ENCODE data around the gene CDCA5.

Gene CDCA5

GRCh38 chr11:65055538-65055937, 28.3 kb downstream of the CDCA5 start:
- Histone ChIP-seq H3K27ac (no peak overlapping the region), H3K9me3 (ENCODE audit: low read depth, low read length) (no peaks in the 10 kb centered on the region), H3K36me3 (ENCODE audit: insufficient read depth, low read length) (no peaks in the 10 kb centered on the region), H3K9ac (ENCODE audit: insufficient read length) (no peak overlapping the region), H3K4me3 (no peak overlapping the region)
- no peak for DNase-seq (ENCODE audit: low read depth, low spot score)
- TF ChIP-seq POLR2AphosphoS5 (IDR thresholded peaks at IDR 0.05; ENCODE audit: borderline replicate concordance, low read depth, low read length) (no peak), FOXP2 (optimal IDR thresholded peaks at IDR 0.05; ENCODE audit: control extremely low read depth, extremely low read length, insufficient read depth) (no peak), EZH2 (IDR thresholded peaks at IDR 0.05) (no peak)

- Histone ChIP-seq H3K9ac (ENCODE audit: insufficient read length) (no peak overlapping the region), H3K36me3 (ENCODE audit: insufficient read depth, low read length) (no peaks in the 10 kb centered on the region), H3K4me3 (no peak overlapping the region), H3K27ac (no peak overlapping the region), H3K9me3 (ENCODE audit: low read depth, low read length) (no peaks in the 10 kb centered on the region)
- TF ChIP-seq FOXP2 (optimal IDR thresholded peaks at IDR 0.05; ENCODE audit: control extremely low read depth, extremely low read length, insufficient read depth) (no peak), EZH2 (IDR thresholded peaks at IDR 0.05) (no peak), POLR2AphosphoS5 (IDR thresholded peaks at IDR 0.05; ENCODE audit: borderline replicate concordance, low read depth, low read length) (no peak)
- DNase-seq (ENCODE audit: low read depth, low spot score), result no peak
Observed at GRCh38 chr11:65053827-65054508, 29.9 kb downstream of the CDCA5 start.

GRCh38 chr11:65051398-65051858, 32.4 kb downstream of the CDCA5 start:
- Histone ChIP-seq H3K9me3 (ENCODE audit: low read depth, low read length) (no peaks in the 10 kb centered on the region), H3K27ac (no peak overlapping the region), H3K36me3 (ENCODE audit: insufficient read depth, low read length) (no peaks in the 10 kb centered on the region), H3K9ac (ENCODE audit: insufficient read length) (no peak overlapping the region), H3K4me3 (no peak overlapping the region)
- TF ChIP-seq FOXP2 (optimal IDR thresholded peaks at IDR 0.05; ENCODE audit: control extremely low read depth, extremely low read length, insufficient read depth) (no peak), POLR2AphosphoS5 (IDR thresholded peaks at IDR 0.05; ENCODE audit: borderline replicate concordance, low read depth, low read length) (no peak), EZH2 (IDR thresholded peaks at IDR 0.05) (no peak)
- no peak for DNase-seq (ENCODE audit: low read depth, low spot score)

- Histone ChIP-seq H3K4me3 (no peak overlapping the region), H3K36me3 (ENCODE audit: insufficient read depth, low read length) (peaks cover 13% of the 10 kb centered on the region), H3K9ac (ENCODE audit: insufficient read length) (no peak overlapping the region), H3K27ac (no peak overlapping the region), H3K9me3 (ENCODE audit: low read depth, low read length) (no peaks in the 10 kb centered on the region)
- DNase-seq (ENCODE audit: low read depth, low spot score), result no peak
- TF ChIP-seq FOXP2 (optimal IDR thresholded peaks at IDR 0.05; ENCODE audit: control extremely low read depth, extremely low read length, insufficient read depth), result no peak
Observed at GRCh38 chr11:65047581-65048422, 36.0 kb downstream of the CDCA5 start.

GRCh38 chr11:65045728-65046127, 38.1 kb downstream of the CDCA5 start:
- H3K27ac ChIP-seq, result no peak overlapping the region
- no peak for TF ChIP-seq EZH2 (IDR thresholded peaks at IDR 0.05)
- no peak for TF ChIP-seq POLR2AphosphoS5 (IDR thresholded peaks at IDR 0.05; ENCODE audit: borderline replicate concordance, low read depth, low read length)
- TF ChIP-seq FOXP2 (optimal IDR thresholded peaks at IDR 0.05; ENCODE audit: control extremely low read depth, extremely low read length, insufficient read depth), result no peak
- no peaks in the 10 kb centered on the region for H3K9me3 ChIP-seq (ENCODE audit: low read depth, low read length)
- H3K36me3 ChIP-seq (ENCODE audit: insufficient read depth, low read length), result peaks cover 13% of the 10 kb centered on the region
- no peak overlapping the region for H3K9ac ChIP-seq (ENCODE audit: insufficient read length)
- H3K4me3 ChIP-seq, result no peak overlapping the region
- no peak for DNase-seq (ENCODE audit: low read depth, low spot score)

- no peak for DNase-seq (ENCODE audit: low read depth, low spot score)
- no peaks in the 10 kb centered on the region for H3K9me3 ChIP-seq (ENCODE audit: low read depth, low read length)
- no peak overlapping the region for H3K9ac ChIP-seq (ENCODE audit: insufficient read length)
- no peak overlapping the region for H3K27ac ChIP-seq
- TF ChIP-seq POLR2AphosphoS5 (IDR thresholded peaks at IDR 0.05; ENCODE audit: borderline replicate concordance, low read depth, low read length) (no peak), EZH2 (IDR thresholded peaks at IDR 0.05) (no peak), FOXP2 (optimal IDR thresholded peaks at IDR 0.05; ENCODE audit: control extremely low read depth, extremely low read length, insufficient read depth) (no peak)
- H3K36me3 ChIP-seq (ENCODE audit: insufficient read depth, low read length), result peaks cover 13% of the 10 kb centered on the region
- no peak overlapping the region for H3K4me3 ChIP-seq
Observed at GRCh38 chr11:65045061-65045460, 38.8 kb downstream of the CDCA5 start.

GRCh38 chr11:65043881-65044501, 39.8 kb downstream of the CDCA5 start:
- Histone ChIP-seq H3K36me3 (ENCODE audit: insufficient read depth, low read length) (peaks cover 13% of the 10 kb centered on the region), H3K4me3 (no peak overlapping the region), H3K9ac (ENCODE audit: insufficient read length) (no peak overlapping the region), H3K9me3 (ENCODE audit: low read depth, low read length) (no peaks in the 10 kb centered on the region), H3K27ac (no peak overlapping the region)
- no peak for DNase-seq (ENCODE audit: low read depth, low spot score)
- TF ChIP-seq POLR2AphosphoS5 (IDR thresholded peaks at IDR 0.05; ENCODE audit: borderline replicate concordance, low read depth, low read length) (no peak), FOXP2 (optimal IDR thresholded peaks at IDR 0.05; ENCODE audit: control extremely low read depth, extremely low read length, insufficient read depth) (no peak), EZH2 (IDR thresholded peaks at IDR 0.05) (no peak)

- H3K27ac ChIP-seq, result no peak overlapping the region
- H3K9ac ChIP-seq (ENCODE audit: insufficient read length), result no peak overlapping the region
- H3K9me3 ChIP-seq (ENCODE audit: low read depth, low read length), result no peaks in the 10 kb centered on the region
- H3K4me3 ChIP-seq, result no peak overlapping the region
- no peak for DNase-seq (ENCODE audit: low read depth, low spot score)
- TF ChIP-seq EZH2 (IDR thresholded peaks at IDR 0.05) (no peak), POLR2AphosphoS5 (IDR thresholded peaks at IDR 0.05; ENCODE audit: borderline replicate concordance, low read depth, low read length) (no peak), FOXP2 (optimal IDR thresholded peaks at IDR 0.05; ENCODE audit: control extremely low read depth, extremely low read length, insufficient read depth) (no peak)
- peaks cover 13% of the 10 kb centered on the region for H3K36me3 ChIP-seq (ENCODE audit: insufficient read depth, low read length)
Observed at GRCh38 chr11:65042891-65043290, 40.9 kb downstream of the CDCA5 start.
